ENCODE data around the gene PRSS21. TPM values are rescaled to one million over a fixed set of nuclear protein-coding genes. Genes with fewer than 3 reads are reported as not detected.

PRSS21 gene
- total RNA-seq, 1 donor from 2014 or later = not detected

DNA sequence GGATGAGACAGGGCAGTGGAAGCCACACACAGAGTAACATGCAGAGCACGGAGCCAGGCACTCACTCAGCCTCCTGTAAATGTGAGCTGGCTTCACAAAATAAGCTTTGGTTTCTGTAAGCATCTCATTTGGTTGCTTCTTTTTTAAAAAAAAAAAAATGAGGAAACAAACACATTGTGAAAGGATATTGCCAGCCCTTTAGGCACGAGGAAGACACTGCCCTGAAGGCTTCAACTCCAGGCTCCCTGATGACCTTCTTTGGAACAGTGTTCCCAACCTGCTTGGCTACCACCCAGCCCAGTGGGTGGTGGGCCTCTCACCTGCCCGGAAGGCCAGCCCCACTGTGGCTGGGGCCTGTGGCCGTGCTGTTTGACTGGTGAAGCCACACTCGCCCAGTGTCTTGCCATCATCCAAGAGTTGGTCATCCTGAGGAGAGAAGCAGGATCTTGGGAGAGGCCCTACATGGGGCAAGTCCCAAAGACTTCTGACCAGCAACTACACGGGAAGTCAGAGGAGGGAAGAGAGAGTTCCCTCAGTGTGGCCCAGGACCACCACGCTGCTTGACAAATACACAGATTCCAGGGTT lies 41.8 kb upstream of the PRSS21 start:
- TF ChIP-seq, protein P1, sequence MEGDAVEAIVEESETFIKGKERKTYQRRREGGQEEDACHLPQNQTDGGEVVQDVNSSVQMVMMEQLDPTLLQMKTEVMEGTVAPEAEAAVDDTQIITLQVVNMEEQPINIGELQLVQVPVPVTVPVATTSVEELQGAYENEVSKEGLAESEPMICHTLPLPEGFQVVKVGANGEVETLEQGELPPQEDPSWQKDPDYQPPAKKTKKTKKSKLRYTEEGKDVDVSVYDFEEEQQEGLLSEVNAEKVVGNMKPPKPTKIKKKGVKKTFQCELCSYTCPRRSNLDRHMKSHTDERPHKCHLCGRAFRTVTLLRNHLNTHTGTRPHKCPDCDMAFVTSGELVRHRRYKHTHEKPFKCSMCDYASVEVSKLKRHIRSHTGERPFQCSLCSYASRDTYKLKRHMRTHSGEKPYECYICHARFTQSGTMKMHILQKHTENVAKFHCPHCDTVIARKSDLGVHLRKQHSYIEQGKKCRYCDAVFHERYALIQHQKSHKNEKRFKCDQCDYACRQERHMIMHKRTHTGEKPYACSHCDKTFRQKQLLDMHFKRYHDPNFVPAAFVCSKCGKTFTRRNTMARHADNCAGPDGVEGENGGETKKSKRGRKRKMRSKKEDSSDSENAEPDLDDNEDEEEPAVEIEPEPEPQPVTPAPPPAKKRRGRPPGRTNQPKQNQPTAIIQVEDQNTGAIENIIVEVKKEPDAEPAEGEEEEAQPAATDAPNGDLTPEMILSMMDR (IDR thresholded peaks at IDR 0.05) = no peak
- no peaks in the 10 kb centered on the region for H3K27me3 Mint-ChIP-seq (ENCODE audit: unreplicated experiment)
- peak overlapping the region; percentile 91 for H3K4me3 Mint-ChIP-seq (ENCODE audit: unreplicated experiment)
- peaks cover 16% of the 10 kb centered on the region for H3K36me3 Mint-ChIP-seq (ENCODE audit: unreplicated experiment)
- no peak for DNase-seq (ENCODE audit: extremely low spot score, unreplicated experiment)
- no peaks in the 10 kb centered on the region for H3K9me3 Mint-ChIP-seq (ENCODE audit: unreplicated experiment)
- H3K27ac Mint-ChIP-seq (ENCODE audit: unreplicated experiment) = peak overlapping the region; percentile 31
- H3K4me1 Mint-ChIP-seq (ENCODE audit: unreplicated experiment) = peaks cover 35% of the 10 kb centered on the region

DNA sequence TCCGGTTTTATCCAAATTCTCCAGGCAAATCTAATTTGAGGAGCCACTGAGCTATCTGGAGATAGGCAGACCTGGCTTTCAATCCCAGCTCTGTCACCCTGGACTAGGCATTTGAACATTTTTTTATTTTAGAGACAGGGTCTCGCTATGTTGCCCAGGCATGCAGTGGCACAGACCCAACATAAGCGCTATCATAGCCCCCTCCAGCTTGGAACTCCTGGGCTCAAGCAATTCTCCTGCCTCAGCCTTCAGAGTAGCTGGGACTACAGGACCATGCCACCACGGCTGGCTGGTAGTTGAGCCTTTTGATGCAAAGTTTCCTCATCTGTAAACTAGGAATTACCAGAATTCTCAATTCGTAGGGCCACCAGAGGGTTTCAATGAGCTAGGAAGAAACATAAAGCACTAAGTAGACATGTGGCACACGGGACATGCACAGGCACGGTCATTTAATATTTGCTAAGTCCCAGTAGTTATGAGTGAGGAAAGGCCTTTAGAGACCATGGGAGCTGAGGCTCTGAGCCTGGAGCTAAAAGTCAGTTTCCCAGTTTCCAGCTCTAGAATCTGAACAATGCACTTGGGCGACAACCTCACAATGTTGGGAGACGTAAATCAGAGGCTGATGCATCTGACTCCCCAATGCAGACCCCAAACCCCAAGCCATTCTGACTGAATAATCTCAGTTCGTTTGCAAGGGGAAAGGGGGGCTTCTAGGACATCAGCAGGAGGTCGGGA lies 41.1 kb upstream of the PRSS21 start:
- H3K9me3 Mint-ChIP-seq (ENCODE audit: unreplicated experiment) = no peaks in the 10 kb centered on the region
- peak overlapping the region; percentile 86 for H3K27ac Mint-ChIP-seq (ENCODE audit: unreplicated experiment)
- H3K4me1 Mint-ChIP-seq (ENCODE audit: unreplicated experiment) = peaks cover 37% of the 10 kb centered on the region
- peaks cover 15% of the 10 kb centered on the region for H3K36me3 Mint-ChIP-seq (ENCODE audit: unreplicated experiment)
- DNase-seq (ENCODE audit: extremely low spot score, unreplicated experiment) = no peak
- H3K27me3 Mint-ChIP-seq (ENCODE audit: unreplicated experiment) = no peaks in the 10 kb centered on the region
- H3K4me3 Mint-ChIP-seq (ENCODE audit: unreplicated experiment) = peak overlapping the region; percentile 91
- TF ChIP-seq, protein P1 (IDR thresholded peaks at IDR 0.05) = no peak

DNA sequence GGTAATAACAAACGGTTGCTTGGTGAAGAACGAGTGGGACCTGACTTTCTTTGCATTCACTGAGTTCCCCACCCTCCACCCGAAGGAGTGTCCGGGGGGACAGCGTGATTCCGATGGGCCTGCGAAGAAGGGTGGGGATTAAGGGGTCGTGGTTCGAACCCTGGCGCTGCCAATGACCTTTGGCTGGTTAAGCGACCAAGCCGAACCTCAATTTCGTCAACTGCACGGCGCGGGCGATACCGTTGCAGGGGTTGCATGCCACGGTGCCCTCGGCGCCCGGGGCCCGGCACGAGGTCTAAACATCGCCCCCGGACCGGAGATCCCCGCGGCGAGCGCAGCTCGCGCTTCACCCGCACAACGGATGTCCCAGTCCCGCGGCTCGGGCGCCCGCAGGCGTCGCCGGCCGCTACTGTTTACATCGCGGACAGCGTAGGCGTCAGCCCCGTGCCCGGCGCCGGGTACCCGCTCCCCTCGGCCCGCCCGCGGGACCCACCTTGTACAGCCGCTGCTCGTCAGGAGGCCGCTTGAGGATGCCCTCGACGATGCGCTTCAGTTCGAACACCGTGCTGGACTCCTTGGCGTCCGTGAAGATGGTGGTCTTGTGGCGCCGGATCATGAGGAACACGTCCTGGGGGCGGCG lies 40.4 kb upstream of the PRSS21 start:
- Mint-ChIP-seq H3K36me3 (ENCODE audit: unreplicated experiment) (peaks cover 12% of the 10 kb centered on the region), H3K4me1 (ENCODE audit: unreplicated experiment) (peaks cover 37% of the 10 kb centered on the region), H3K4me3 (ENCODE audit: unreplicated experiment) (peak overlapping the region; percentile 91), H3K27me3 (ENCODE audit: unreplicated experiment) (no peaks in the 10 kb centered on the region), H3K9me3 (ENCODE audit: unreplicated experiment) (no peaks in the 10 kb centered on the region), H3K27ac (ENCODE audit: unreplicated experiment) (peak overlapping the region; percentile 86)
- no peak for DNase-seq (ENCODE audit: extremely low spot score, unreplicated experiment)
- TF ChIP-seq, protein P1 (IDR thresholded peaks at IDR 0.05) = no peak

DNA sequence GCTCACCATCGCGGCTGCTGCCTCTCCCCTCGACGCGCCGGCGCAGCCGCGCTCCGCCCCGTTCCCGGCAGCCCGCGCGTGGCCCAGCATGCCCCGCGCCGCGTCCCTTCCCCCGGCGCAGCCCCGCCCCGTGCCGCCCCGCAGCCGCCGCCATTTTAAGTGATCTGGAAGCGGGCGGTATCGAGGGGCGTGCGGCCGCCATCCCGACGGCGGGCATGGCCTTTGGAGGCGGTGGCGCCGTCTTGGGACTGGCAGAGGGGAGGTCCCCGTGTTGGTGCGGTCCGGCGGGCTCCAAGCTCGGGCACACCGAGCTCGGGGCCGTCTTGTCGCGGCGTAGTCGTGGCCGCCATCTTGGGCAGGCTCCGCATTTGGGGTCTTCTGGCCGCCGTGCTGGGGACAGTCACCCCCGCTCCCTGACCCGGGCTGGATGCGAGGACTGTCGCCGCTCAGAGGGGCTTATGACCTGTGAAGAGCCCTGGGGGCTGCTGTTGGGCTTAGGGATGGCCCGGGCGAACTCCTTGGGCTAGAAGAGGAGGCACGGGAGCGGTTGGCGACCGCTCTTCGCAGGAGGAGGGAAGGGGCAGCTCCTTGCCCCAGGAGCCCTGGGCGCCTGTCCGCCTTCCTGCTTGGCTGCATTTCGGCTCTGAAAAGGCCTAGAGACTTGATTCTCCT lies 39.7 kb upstream of the PRSS21 start, which contains the start of gene ELOB:
TSS of gene ELOB (minus strand) at position 50 of the 672 bp plus-strand sequence. CDS start at position 9, 41 bp downstream.
- peak; percentile 96 for DNase-seq (ENCODE audit: extremely low spot score, unreplicated experiment)
- Mint-ChIP-seq H3K4me3 (ENCODE audit: unreplicated experiment) (peak within 1 kb of the TSS; percentile 91), H3K27me3 (ENCODE audit: unreplicated experiment) (no peaks in the 10 kb centered on the region), H3K36me3 (ENCODE audit: unreplicated experiment) (peaks cover 8% of the 10 kb centered on the region), H3K27ac (ENCODE audit: unreplicated experiment) (peak within 1 kb of the TSS; percentile 94), H3K9me3 (ENCODE audit: unreplicated experiment) (no peaks in the 10 kb centered on the region), H3K4me1 (ENCODE audit: unreplicated experiment) (peaks cover 37% of the 10 kb centered on the region)
- TF ChIP-seq, protein P1 (IDR thresholded peaks at IDR 0.05) = no peak
